Neural progenitor cell (in vitro differentiated cells): ENCODE results near the gene MRC2.

Experiments
- EZH2 ChIP-seq: fragments of 200-600 bp; sonication (generic); IDR thresholded peaks from 2 replicates; pipeline ENCODE4 v1.6.1; 2017; ENCODE audit warnings: antibody characterized with exemption, mild to moderate bottlenecking, moderate library complexity
- EZH2phosphoT487 ChIP-seq: fragments of 200-600 bp; sonication (generic); IDR thresholded peaks from 2 replicates; pipeline ENCODE4 v1.6.1; 2017; ENCODE audit warnings: antibody characterized with exemption
- TF ChIP-seq, protein P1 (sequence below): fragments of 200-600 bp; sonication (generic); IDR thresholded peaks from 2 replicates; pipeline ENCODE4 v1.5.1; 2017; ENCODE audit warnings: antibody characterized with exemption, mild to moderate bottlenecking

DNA sequence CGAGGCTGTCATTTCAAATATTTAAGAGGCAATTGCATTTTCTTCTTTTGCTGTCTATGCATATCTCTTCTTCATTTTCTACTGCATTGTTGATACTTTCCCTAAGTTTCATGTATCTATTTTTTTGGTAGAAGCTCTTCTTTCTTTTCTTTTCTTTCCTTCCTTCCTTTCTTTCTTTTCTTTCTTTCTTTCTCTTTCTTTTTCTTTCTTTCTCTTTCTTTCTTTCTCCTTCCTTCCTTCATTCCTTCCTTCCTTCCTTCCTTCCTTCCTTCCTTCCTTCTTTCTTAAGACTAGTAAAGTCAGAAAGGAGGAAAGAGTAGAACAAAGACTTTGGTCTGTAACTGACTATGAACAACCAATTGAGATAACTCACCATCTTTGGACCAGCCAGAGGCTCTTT, 33.9 kb downstream of the MRC2 start:
- TF ChIP-seq, protein P1, sequence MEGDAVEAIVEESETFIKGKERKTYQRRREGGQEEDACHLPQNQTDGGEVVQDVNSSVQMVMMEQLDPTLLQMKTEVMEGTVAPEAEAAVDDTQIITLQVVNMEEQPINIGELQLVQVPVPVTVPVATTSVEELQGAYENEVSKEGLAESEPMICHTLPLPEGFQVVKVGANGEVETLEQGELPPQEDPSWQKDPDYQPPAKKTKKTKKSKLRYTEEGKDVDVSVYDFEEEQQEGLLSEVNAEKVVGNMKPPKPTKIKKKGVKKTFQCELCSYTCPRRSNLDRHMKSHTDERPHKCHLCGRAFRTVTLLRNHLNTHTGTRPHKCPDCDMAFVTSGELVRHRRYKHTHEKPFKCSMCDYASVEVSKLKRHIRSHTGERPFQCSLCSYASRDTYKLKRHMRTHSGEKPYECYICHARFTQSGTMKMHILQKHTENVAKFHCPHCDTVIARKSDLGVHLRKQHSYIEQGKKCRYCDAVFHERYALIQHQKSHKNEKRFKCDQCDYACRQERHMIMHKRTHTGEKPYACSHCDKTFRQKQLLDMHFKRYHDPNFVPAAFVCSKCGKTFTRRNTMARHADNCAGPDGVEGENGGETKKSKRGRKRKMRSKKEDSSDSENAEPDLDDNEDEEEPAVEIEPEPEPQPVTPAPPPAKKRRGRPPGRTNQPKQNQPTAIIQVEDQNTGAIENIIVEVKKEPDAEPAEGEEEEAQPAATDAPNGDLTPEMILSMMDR: no peak
- TF ChIP-seq EZH2 (no peak), EZH2phosphoT487 (no peak)
